8988T (cell line): ENCODE data around the gene ZNF419.
"Not testable (repeated sequence)": the region's sequence is repeated elsewhere in the genome, so short reads cannot be mapped to it uniquely, and the experiment has no call there.

Experiments
- DNase-seq: peaks from one replicate; pipeline ENCODE4 v3.0.0; 2011

Gene ZNF419

GRCh38 chr19:57487477-57488298, at the start of gene ZNF419:
Gene ZNF419 (plus strand): TSS chr19:57487750. CDS start chr19:57487951, 201 bp downstream.
- DNase-seq = peak; percentile 63

GRCh38 chr19:57437931-57438330, 49.6 kb upstream of the ZNF419 start:
- DNase-seq = no peak

- DNase-seq = no peak
Measured at GRCh38 chr19:57438925-57439324, 48.6 kb upstream of the ZNF419 start.

GRCh38 chr19:57441979-57442752, 45.4 kb upstream of the ZNF419 start:
- no peak for DNase-seq

GRCh38 chr19:57443121-57443696, 44.3 kb upstream of the ZNF419 start:
- no peak for DNase-seq

- no peak for DNase-seq
Measured at GRCh38 chr19:57452307-57452706, 35.2 kb upstream of the ZNF419 start.

GRCh38 chr19:57465680-57466381, 21.7 kb upstream of the ZNF419 start:
- DNase-seq = no peak

- DNase-seq = no peak
Measured at GRCh38 chr19:57466489-57466888, 21.1 kb upstream of the ZNF419 start.

- no peak for DNase-seq
Measured at GRCh38 chr19:57473646-57474045, 13.9 kb upstream of the ZNF419 start.

- DNase-seq = peak; percentile 70
Measured at GRCh38 chr19:57477191-57478008, 10.2 kb upstream of the ZNF419 start, which contains the start of gene ZNF772. Gene ZNF772 (minus strand): TSS chr19:57477566. CDS start chr19:57477309, 257 bp downstream.

- not testable (repeated sequence) for DNase-seq
Measured at GRCh38 chr19:57488299-57488644, 722 bp downstream of the ZNF419 start.

GRCh38 chr19:57499332-57499679, 11.8 kb downstream of the ZNF419 start:
- not testable (repeated sequence) for DNase-seq

- peak; percentile 44 for DNase-seq
Measured at GRCh38 chr19:57499680-57500395, 12.3 kb downstream of the ZNF419 start, which contains the start of gene ZNF773. Gene ZNF773 (plus strand): TSS chr19:57499938. CDS start chr19:57500081, 143 bp downstream.

GRCh38 chr19:57500400-57500799, 12.8 kb downstream of the ZNF419 start:
- DNase-seq = not testable (repeated sequence)

GRCh38 chr19:57506163-57506562, 18.6 kb downstream of the ZNF419 start:
- no peak for DNase-seq

- DNase-seq = no peak
Measured at GRCh38 chr19:57511484-57511883, 23.9 kb downstream of the ZNF419 start.

GRCh38 chr19:57512845-57513244, 25.3 kb downstream of the ZNF419 start:
- DNase-seq = no peak

GRCh38 chr19:57515255-57515654, 27.7 kb downstream of the ZNF419 start:
- DNase-seq = no peak

- DNase-seq = not testable (repeated sequence)
Measured at GRCh38 chr19:57518021-57518420, 30.5 kb downstream of the ZNF419 start.

GRCh38 chr19:57527136-57527881, 39.8 kb downstream of the ZNF419 start, which contains the start of gene ZNF549:
Gene ZNF549 (plus strand): TSS chr19:57527356. CDS start chr19:57527574, 218 bp downstream.
- DNase-seq = peak; percentile 64
